Measurements from ENCODE around the gene TBC1D16.

The TBC1D16 gene

DNA sequence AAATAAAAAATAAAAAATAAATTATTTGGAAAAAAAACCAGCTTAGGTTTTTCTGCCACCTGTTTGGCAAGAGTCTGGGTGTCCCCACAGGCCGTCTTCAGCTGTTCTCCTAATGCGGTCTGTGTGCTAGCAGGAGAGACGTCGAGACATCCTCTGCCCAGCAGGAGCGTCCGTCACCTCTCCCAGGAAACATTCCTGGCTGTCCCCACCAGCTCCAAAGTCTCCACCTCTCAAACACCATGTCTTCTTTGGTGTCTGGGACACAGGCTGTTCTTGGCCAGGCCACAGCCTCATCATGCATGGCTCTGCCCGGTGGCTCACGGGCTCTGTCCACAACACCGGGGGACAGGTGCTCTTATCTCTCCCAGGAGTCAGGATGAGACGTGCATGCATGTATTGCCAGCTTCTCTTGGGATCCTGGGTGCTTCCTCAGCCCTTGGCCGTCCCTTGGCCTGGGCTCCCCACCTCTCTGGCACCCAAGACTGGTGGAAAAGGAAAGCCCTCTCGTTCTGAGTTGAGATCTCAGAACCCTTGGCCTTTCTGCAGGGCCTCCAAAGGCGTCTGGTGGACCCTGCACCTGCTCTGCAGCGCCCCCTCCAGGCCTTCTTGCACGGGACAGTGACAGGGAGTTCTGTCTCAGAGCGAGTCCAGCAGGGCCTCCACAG is 111.6 kb downstream of the TBC1D16 start:
- DNase-seq, result peak in 1 of 2 experiments; percentile 62

DNA sequence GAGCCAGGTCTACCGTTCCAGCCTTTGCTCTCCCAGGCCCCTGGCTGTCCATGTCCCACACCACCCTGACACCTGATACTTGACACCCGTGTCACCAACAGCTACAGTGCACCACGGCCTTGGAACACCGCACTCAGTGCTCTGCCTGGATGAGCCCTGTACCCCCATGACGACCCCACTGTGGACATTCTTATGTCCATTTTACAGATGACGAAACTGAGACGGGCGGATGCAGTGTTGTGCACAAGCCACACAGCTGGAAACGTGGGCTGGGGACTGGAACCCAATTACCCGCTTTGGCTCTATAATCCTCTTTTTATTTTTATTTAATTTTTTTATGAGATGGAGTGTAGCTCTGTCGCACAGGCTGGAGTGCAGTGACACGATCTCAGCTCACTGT is 112.9 kb downstream of the TBC1D16 start:
- DNase-seq, result no peak

DNA sequence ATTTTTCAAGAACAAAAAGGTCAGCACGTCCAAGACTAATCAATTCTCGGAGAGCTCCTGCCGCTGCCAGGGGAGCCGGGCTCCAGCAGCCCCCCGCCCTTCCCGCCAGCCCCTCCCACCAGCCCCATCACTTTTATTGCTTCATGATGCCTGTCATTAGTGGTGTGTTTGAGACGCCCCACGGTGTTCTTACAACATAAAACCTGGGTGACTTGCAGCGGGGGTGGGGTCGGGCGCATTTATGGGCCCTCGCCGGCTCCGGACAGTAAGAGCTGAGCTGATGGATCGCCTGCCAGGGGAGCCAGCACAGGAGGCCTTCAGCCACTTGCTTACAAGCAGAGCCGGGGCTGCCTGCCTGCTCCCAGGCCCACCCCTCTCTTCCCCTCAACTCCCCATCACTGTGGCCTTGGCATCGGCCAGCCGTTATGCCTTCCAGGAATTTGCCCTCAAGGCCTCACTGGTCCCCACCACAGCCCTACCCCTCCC is 113.5 kb downstream of the TBC1D16 start:
- DNase-seq, result no peak

DNA sequence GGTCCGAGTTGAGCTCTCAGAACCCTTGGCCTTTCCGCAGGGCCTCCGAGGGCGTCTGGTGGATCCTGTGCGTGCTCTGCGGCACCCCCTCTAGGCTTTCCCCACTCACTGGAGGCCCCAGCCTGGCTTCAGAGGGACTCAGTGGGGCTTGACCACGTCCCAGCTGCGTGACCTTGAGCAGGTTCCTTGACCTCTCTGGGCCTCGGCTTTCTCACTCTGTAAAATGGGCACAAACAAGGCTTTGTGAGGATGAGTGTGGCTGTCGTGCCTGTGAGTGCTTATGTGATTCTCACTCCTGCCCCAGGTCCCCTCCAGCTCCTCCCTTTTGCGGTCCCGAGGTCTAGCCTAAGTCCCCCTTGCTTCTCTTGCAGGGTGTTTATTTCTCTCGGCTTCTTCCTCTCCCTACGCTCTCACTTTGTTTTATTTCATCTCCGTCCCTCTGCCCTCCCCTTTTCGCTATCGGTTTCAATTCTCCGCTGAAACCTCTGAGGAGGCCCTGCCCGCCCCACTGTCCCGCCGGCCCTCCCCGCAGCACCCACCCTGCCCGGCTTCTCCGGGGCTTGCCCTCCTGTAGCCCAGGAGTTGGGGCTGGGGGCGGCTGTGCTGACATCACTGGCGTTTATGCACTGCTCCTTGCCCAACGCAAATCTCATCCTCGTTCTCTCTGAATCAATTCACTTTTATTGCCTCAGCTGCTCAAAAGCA is 114.1 kb downstream of the TBC1D16 start:
- no peak for DNase-seq

DNA sequence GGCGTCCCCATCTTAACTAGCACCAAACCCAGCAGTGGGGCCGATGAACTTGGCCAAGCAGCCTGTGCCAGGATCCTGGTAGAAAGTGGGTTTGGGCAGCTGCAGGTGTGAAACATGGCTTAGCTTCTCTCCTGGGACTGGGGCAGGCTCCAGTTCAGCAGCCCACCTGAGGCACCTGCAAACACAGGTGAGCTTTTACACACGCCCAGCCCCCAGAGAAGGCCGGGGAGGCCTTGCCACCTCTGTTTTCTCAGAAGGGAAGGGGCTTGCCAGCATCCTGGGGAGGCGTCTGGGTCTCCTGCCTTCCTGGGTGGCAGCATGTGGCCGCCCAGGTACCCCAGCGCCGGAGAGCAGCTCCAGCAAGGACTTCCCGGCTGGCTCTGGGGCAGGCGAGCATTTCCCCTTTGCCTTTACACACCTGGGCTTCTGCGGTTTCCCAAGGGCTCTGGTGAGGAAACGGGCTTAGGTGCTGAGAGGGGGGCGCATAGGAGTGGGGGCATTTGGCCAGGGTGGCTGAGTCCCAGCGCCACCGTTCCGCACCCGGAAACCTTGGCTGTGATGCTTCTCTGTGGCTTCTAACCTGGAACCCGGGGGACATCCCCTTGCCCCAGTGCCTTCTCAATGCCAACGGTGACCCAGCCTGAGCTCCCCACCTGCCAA is 114.8 kb downstream of the TBC1D16 start:
- DNase-seq, result no peak

DNA sequence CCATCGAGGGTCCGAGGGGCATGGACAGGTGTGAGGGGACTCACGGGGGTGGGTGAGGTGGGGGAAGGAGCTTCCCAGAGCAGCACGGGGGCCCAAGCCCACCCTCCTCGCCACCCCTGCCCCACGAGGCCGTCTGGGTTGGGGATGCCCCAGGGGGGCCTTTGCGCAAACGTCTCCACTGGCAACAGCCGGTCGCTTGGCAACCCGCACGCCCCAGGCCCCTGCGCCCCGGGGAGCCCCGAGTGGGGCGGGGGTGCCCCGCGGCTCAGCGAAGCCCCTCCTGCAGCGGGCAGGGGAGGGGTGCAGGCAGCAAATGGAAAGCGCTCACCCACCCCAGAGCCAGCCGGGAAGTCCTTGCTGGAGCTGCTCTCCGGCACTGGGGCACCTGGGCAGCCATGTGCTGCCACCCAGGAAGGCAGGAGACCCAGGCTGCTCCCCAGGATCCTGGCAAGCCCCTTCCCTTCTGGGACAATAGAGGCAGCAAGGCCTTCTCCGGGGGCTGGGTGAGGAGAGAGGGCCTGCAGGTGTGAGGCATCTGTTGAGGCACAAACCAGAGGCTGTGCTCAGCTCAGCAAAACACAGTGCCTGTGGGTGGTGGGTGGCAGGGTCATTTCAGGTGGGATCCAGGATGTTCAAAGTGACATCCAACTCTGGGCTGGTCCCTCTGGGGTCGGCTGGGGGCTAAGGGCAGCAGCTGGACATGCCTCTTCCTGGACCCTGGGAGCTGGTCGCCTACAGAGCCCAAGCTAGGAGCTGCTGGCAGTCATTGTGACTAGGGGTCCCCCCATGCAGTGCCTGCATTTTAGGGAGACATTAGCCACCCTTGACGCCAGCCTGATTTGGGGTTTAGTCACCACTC is 115.6 kb downstream of the TBC1D16 start:
- no peak for DNase-seq

DNA sequence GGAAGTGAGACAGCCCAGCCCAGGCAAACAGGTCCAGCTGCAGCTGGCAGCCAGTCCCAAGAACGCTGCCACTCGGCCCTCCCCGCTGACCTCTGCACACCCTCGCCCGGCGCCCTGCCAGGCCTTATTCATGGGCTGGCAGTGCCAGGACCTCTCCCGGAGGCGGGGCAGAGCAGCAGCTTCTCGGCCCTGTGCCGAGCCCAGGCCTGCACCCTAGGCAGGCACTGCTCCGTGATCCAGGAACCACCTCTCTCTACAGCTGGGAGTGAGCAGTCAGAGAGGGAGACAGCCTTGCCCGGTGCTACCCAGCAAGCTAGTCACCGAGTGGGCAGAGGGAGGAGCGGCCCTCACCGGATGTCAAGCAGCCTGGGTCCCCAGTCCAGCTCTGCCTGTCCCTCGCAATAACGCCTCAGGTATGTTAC is 116.5 kb downstream of the TBC1D16 start:
- DNase-seq, result no peak

DNA sequence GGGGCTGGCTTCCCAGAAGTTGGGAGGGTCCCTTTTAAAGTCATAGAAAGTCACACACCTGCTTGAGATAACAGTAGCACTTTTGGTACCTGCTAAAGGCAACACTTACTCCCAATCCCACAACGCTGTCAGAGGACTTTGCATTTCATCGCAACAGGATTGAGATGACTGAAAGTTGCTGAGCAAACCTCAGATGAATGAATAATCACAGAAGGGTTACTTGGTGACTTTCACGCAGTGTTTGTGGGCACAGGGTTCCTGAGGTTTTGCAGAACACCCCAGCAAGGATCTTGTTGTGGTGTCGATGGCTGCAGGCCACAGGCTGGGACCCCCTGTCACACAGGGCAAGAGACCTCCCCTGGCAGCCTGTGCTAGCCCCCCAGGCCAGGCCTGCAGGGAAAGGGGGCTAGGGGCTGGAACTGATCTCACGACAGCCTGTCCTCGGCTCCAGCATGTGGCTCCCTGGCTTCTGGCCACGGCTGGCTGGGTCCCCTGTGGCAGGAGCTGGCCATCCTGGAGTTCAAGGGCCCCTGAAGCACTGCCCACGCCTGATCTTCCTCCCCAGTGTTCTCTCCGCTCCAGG is 117.0 kb downstream of the TBC1D16 start:
- DNase-seq, result no peak

DNA sequence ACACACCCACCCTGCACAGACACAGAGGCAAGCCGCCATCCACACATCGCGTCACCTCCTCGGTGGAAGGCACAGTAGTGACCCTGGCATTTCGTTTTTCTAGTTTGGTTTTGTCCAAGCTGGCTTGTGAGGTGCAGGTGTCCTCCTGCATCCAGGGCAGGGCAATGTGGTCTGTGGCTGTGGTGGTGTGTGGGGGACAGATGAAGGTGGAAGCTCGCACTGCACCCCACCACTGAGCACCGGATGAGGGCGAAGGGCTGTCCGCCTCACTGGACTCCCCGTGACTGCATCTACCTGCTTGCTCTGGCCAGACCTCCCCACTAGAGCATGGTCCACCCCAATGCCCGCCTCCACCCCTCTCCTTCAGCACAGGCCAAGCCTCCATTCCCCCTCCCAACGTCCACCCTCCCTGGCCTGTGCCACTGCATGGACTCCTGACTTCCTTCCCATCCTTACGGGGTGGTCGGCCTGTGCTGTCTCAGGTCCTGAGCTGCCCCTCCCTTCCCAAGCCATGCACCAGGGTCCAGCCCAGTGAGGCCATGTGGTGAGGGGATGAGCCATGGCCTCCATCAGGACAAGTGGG is 117.7 kb downstream of the TBC1D16 start:
- DNase-seq, result no peak

DNA sequence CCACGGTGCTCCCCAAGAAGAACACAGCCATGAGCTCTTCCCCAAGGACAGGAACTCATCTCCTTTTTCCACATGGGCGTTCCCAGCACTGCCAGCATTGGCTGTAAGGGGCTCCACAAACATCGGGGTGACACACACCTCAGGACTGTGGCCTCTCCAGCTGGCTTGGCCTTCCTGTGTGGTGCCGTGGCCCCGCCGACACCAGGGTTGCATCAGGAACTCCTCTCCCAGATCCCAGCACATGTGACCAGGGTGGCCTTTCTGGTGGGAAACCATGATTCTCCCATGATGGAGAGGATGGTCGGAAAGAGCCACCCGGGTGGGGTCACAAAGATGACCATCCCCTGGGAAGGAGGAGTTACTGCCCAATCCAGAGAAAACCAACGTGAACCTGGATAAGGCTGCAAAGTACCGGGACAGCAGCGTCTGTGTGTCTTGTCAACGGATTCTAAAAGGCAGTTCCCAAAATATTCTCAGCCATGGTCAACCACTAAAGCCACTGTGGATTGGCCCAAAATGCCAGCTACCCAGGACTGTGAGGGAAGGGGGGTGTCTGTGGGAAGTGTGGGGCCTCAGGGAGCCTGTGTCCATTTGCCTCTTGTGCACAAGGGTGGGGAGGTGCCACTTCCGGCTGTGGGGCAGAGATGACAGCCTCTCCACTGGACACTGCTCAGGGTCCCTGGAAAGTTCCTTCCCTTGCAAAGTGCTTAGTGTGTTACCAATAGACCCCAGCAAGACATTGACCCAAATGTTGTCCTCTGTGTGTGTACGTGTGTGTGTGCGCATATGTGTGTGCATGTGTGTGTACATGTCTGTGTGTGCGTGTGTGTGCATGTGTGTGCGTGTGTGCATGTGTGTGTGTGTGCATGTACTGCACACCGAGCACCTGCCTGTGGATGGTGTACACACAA is 118.4 kb downstream of the TBC1D16 start:
- DNase-seq, result no peak

DNA sequence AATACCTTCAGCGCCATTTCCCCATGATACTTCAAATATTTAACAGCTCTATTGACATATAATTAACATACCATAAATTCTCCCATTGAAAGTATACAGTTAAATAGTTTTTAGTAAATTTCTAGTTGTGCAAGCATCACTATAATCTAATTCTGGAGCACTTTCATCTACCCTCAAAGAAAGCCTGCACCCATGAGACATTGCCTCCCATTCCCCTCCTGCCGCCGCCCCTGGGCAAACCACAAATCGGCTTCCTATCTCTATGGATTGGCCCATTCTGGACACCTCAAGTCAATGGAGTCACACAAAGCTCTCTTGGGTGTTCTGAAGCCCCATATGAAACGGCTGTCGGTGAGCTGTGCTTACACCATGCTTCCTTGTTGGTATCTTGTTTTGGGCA is 119.2 kb downstream of the TBC1D16 start:
- no peak for DNase-seq

DNA sequence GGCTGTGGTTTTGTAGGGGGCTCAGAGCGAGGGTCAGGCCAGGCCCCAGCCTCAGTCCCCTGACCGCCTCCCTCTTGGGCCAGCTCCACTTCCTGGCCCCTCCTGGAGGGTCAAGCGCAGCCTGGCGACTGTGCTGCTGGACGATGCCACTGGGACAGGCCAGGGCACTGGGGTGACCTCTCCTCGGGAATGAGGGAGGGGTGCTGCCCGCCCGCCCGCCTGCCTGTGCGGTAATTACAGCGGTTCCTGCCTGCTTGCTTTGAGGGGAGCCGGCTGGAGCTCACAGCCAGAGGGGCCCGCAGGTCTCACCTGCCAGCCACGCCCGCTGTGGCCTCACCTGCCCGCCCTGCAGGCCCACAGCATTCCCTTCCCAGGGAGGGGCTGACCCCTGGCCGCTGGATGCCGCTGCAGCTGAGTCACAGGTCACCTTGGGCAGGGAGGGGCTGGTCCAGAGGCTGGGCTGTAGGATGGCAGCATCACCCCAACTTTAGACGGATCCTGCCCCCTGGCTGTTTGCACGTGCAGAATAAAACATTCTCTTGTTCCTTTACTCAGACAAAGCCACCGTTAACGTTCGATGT is 119.7 kb downstream of the TBC1D16 start:
- DNase-seq, result peak in 1 of 2 experiments; percentile 29

DNA sequence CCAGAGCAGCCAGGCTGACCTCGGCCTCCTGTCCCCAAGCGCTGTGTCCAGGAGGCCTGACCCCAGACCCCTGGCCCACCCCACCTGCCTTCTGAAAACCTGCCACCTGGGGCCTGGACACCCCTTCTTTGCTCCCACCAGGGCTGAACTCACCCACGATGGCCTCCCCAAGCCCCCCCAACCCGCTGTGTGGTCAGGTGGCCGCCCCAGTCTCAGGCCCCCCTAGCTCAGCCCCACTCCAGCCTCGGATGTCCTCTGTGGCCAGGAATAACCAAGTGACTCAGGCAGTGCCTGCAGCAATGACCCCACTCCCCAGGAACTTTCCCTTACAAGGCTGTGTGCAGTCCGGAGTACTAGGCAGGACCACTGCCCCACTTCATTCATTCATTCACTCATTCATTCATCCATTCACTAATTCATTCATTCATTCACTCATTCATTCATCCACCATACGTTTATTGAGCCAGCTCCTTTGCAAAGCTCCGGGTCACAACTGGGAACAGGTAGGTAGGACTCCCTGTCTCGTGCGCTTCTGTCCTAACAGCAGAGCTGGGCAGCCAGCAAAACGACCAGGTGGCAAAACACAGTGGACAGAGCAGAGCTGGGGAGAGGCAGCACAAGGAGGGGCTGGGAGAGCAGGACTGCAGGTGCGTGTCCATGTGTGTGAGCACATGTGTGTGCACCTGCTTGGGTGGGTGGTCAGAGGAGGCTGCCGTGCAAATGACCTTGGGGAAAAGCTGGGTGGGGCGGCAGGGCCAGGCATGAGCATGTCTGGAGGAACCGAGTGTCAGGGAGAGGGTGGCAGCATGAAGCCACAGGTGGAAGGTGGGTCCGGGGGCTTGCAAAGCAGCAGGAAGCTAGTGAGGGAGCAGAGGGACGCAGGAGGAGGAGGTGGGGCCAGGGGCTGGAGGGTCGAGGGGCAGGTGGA is 120.6 kb downstream of the TBC1D16 start:
- no peak for DNase-seq

DNA sequence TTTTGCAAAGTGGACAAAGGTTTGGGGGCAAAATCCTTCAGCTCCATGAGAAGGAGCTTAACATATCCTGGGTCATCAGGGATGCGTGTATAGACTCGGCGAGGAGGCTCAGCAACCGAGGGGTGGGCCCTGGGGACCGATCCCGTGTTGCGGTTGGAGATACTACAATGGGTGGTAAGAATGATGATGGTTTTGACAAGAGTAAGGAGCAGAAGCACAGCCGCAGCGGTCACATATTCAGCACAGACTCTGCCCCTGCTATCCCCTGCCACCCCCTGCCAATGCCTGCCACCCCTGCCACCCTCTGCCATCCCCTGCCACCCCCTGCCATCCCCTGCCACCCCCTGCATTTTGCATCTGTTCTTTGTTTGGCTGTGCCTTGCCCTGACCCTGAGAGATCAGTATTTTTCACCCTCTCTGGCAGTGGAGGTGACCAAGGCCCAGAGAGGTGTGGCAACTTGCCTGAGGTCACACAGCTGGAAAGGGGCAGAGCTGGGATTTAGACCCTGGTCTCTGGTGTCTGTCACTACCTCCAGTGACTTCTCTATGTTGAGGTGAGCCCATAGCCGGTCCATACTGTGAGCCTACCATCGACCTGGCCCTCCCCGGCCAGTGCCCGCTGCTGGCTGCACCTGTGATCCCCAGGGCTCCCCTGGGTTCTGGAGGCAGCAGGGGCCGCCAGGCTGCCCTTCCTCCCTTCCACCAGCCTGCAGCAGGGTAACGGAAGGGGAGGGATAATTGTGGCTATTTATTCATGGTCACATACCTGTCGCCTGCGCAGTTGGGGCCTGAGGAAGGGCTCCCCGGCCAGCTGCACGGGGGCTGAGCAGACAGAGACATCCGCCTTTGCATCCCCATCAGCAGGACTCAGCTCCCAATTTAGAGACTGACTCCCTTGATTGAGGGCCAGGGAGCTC is 121.5 kb downstream of the TBC1D16 start:
- DNase-seq, result no peak

DNA sequence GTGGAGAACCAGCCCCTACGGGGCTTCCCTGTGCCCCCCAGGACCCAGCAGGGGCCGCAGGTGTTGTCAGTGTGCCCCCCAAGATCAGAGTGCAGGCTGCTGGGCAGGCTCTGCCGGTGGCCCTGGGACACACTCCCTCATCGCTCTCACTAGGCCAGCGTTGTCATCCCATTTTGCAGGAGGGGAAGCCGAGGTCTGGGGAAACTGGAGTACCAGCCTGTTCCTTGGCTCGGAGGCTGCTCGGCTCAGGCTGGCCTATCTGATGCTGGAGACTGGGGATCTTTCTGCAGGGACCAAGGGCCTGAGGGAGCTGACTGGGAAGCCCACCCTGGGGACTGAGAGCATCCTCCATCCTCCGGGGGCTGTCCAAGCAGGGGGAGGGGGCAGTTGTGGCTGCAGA is 122.2 kb downstream of the TBC1D16 start:
- no peak for DNase-seq

DNA sequence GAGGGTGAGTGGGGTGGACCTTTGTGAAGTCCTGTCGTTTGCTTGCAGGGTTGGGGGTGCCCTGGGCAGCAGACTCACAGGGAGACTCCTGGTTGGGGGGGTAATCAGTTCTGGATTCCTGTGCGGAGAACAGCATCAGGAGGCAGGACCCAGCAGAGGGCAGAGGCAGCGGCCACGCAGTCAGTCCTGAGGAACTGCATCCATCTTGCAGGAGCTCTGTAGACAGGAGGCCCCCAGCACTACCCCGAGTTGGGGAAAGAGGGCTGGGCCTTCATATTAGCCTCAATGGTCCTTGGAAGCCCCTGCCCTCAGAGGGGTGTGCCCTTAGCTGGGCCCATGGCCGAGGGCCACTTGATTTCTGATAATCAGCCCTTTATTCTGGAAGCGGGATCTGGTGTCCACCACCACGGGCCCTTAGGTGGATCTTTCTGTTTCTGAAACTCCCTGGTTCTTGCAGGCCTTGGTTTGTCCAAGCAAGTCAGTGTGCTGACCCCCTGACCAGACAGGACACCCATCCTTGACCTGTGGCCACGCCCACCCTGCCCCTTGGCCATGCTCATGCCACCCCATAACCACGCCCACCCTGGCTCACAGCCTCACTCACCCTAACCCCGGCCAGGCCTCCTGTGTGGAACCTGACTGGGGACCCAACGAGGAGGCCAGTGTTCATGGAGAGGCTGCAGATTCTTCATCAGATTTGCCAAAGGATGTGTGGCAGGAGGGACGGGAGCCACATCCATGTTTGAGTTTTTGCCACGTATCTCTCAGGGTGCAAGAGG is 122.9 kb downstream of the TBC1D16 start:
- DNase-seq, result no peak
